Heart right ventricle (tissue), 16 donors: ENCODE measurements around the gene RABGAP1. TPM values are rescaled to one million over a fixed set of nuclear protein-coding genes. Genes with fewer than 3 reads are reported as not detected.
A peak's percentile ranks its signal among the peaks of the same experiment; 100 is the strongest.

Source experiments
- ATAC-seq, 8 donors: fragments of 200-7000 bp; cut with Tn5 transposase; one replicate each; pipeline ENCODE4 v1.9.1; 2020; ENCODE audit warnings: mild to moderate bottlenecking in 8 of 8, moderate library complexity in 8 of 8, moderate number of reproducible peaks in 1 of 8
- DNase-seq, 2 donors: peaks; one replicate each; pipeline ENCODE4 v3.0.0-alpha.2; 2020
- H3K27ac ChIP-seq, 10 donors: fragments of 200-600 bp; sonication (generic) in 2 of 10; one replicate each; pipeline versions ENCODE4 v1.5.0 to v1.8.0; 2020 to 2022; ENCODE audit warnings: mild to moderate bottlenecking in 3 of 10
- H3K27me3 ChIP-seq, 7 donors: fragments of 200-600 bp; one replicate each; pipeline ENCODE4 v1.8.0; 2021 to 2022; ENCODE audit warnings: mild to moderate bottlenecking in 2 of 7
- H3K36me3 ChIP-seq, 9 donors: fragments of 200-600 bp; sonication (generic) in 1 of 9; one replicate each; pipeline versions ENCODE4 v1.5.0 to v1.8.0; 2020 to 2022; ENCODE audit warnings: mild to moderate bottlenecking in 2 of 9
- H3K4me1 ChIP-seq, 9 donors: fragments of 200-600 bp; sonication (generic) in 1 of 9; one replicate each; pipeline versions ENCODE4 v1.5.0 to v1.8.0; 2020 to 2022; ENCODE audit warnings: mild to moderate bottlenecking in 4 of 9
- H3K4me3 ChIP-seq, 10 donors: fragments of 200-600 bp; sonication (generic) in 2 of 10; one replicate each; pipeline versions ENCODE4 v1.5.0 to v1.8.0; 2020 to 2022; ENCODE audit warnings: mild to moderate bottlenecking in 7 of 10, moderate library complexity in 2 of 10
- H3K9me3 ChIP-seq, 11 donors: fragments of 200-600 bp in 10 of 11; sonication (generic) in 2 of 11; one replicate each; pipeline versions ENCODE4 v1.5.0 to v1.8.0; 2013 to 2022; ENCODE audit warnings: mild to moderate bottlenecking in 2 of 11, control low read depth in 1 of 11, moderate library complexity in 1 of 11
- WGBS, 2 donors: extraction: QIAGEN DNeasy Blood & Tissue Kit; methylation state at CpG; one replicate each; pipeline ENCODE4 v1.1.7; 2013; ENCODE audit warnings: inconsistent platforms in 1 of 2; 5-methylcytosine and 5-hydroxymethylcytosine counted together
- intact Hi-C, 10 donors: fragments of 100-400 bp; cut with DNase I; formaldehyde crosslinking; loops; one replicate each; pipeline versions ENCODE4 v1.11.1 to v1.14.2; 2022
- polyA plus RNA-seq, 2 donors: library from polyadenylated mRNA; stranded (reverse); fragments of 200-250 nt; gene quantifications; one replicate each; pipeline ENCODE4 v1.2.3, GENCODE V29; 2013
- total RNA-seq, 10 donors: library from RNA; stranded (reverse); fragmentation: NEBNext Ultra II Directional in 3 of 10; extraction: Animal tissue kit (Norgen Biotek cat#: 25700) in 3 of 10; gene quantifications; one replicate each; pipeline versions ENCODE4 v1.2.1 to v1.2.4, GENCODE V29; 2021 to 2023
- TF ChIP-seq, protein P1 (sequence below), 9 donors: fragments of 200-600 bp; sonication (generic) in 2 of 9; IDR thresholded peaks; one replicate each; pipeline versions ENCODE4 v1.5.0 to v1.8.0; 2021 to 2022; ENCODE audit warnings: antibody characterized with exemption in 9 of 9, mild to moderate bottlenecking in 5 of 9, moderate library complexity in 1 of 9
- donor health status: Arrhythmogenic right ventricular cardiomyopathy.
- donor health status: ischemic (EF 13 %, LVEDD 7.1; RV severe dilation, severe dysfunction).
- donor health status: healthy with polysubstance abuse.
- donor health status: DM: no; HTN: yes; CAD: no.
- donor health status: DM: no; HTN: no; CAD: no.
- donor health status: ischemic (EF 25% LVEDD 6.9; RV normal size, moderate dysfunction).
- donor health status: ischemic (EF 25% LVEDD 5.7; RV mildly dilated, moderate dysfunction).
- donor health status: healthy.
- donor health status: DM: yes; HTN: yes; CAD: no.
- donor health status: Ischemic cardiomyopathy.
- donor health status: ischemic (EF 35%, LVEDD 5.7; RV mildly dilated, moderate dysfunction).
- donor health status: nonischemic (EF 11% LVEDD 7.7; RV severe dilation, severe dysfunction).
- donor health status: DM: yes; HTN: yes; CAD: no.
- donor health status: PGD.
- donor health status: ischemic (EF 29% LVEDD 5.4; RV normal size, mild dysfunction).
- donor health status: nonischemic (EF 23%, LVEDD 6.1; RV moderate dilation, normal function).

The RABGAP1 gene
- total and polyA plus RNA-seq, 12 donors, result 9.3 to 62.3 (median 45.8) TPM

DNA sequence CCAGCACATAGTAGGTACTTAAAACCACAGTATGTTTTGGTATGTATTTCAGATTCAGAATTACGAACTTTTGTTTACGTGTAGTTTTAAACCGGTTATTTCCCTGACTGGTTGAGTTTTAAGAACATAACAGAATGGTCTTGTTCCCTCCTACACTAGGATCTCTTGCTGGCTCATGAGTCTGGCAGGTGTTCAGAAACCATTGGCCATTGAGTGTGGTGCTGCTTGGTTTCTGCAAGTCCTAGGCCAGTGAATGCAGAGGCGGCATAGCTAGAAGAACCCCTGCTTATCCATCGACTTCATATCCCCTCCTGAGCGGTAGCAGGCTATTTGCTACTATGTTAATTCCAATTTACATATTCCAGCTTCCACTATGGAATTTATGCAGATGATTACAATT, 158.2 kb downstream of the RABGAP1 start:
- H3K27ac ChIP-seq, result no peak overlapping the region
- no peaks in the 10 kb centered on the region for H3K9me3 ChIP-seq
- DNase-seq (no peak), ATAC-seq (no peak)
- intact Hi-C loops, result no loop called here
- peaks cover 0 to 8% (median 0%) of the 10 kb centered on the region in 9 donors for H3K4me1 ChIP-seq
- H3K4me3 ChIP-seq, result no peak overlapping the region
- no peaks in the 10 kb centered on the region for H3K27me3 ChIP-seq
- TF ChIP-seq, protein P1, sequence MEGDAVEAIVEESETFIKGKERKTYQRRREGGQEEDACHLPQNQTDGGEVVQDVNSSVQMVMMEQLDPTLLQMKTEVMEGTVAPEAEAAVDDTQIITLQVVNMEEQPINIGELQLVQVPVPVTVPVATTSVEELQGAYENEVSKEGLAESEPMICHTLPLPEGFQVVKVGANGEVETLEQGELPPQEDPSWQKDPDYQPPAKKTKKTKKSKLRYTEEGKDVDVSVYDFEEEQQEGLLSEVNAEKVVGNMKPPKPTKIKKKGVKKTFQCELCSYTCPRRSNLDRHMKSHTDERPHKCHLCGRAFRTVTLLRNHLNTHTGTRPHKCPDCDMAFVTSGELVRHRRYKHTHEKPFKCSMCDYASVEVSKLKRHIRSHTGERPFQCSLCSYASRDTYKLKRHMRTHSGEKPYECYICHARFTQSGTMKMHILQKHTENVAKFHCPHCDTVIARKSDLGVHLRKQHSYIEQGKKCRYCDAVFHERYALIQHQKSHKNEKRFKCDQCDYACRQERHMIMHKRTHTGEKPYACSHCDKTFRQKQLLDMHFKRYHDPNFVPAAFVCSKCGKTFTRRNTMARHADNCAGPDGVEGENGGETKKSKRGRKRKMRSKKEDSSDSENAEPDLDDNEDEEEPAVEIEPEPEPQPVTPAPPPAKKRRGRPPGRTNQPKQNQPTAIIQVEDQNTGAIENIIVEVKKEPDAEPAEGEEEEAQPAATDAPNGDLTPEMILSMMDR (IDR thresholded peaks at IDR 0.05), result no peak
- 95 to 97% methylated on average over 6 of the region's 6 CpGs for WGBS, 2 donors
- peaks cover 0 to 99% (median 50%) of the 10 kb centered on the region in 9 donors for H3K36me3 ChIP-seq

DNA sequence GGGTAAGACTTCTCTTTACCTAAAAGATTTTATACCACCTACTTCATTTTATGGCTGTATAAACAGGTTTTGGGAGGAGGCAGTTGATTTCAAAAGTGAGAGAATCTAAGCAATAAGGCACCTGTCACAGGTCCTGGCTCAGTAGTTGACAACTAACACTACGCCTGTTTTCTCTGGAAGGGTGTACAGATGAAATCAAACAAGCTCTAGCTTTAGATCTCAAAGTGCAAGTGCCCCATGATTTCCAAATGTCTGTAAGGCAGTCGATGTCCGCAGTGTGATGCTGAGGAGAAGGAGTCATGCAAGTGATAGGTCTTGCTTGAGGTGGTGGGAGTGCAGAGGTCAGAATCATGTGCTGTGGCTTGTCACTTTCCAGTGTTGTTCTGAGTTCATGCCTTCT, 158.7 kb downstream of the RABGAP1 start:
- Histone ChIP-seq H3K27me3 (no peaks in the 10 kb centered on the region), H3K4me1 (peaks cover 0 to 8% (median 0%) of the 10 kb centered on the region in 9 donors), H3K9me3 (no peaks in the 10 kb centered on the region), H3K36me3 (peaks cover 0 to 99% (median 50%) of the 10 kb centered on the region in 9 donors), H3K27ac (no peak overlapping the region), H3K4me3 (no peak overlapping the region)
- WGBS, 2 donors, result 94% methylated on average over 3 of the region's 3 CpGs
- ATAC-seq, result no peak
- intact Hi-C loops, result no loop called here
- no peak for DNase-seq
- TF ChIP-seq, protein P1 (IDR thresholded peaks at IDR 0.05), result no peak

DNA sequence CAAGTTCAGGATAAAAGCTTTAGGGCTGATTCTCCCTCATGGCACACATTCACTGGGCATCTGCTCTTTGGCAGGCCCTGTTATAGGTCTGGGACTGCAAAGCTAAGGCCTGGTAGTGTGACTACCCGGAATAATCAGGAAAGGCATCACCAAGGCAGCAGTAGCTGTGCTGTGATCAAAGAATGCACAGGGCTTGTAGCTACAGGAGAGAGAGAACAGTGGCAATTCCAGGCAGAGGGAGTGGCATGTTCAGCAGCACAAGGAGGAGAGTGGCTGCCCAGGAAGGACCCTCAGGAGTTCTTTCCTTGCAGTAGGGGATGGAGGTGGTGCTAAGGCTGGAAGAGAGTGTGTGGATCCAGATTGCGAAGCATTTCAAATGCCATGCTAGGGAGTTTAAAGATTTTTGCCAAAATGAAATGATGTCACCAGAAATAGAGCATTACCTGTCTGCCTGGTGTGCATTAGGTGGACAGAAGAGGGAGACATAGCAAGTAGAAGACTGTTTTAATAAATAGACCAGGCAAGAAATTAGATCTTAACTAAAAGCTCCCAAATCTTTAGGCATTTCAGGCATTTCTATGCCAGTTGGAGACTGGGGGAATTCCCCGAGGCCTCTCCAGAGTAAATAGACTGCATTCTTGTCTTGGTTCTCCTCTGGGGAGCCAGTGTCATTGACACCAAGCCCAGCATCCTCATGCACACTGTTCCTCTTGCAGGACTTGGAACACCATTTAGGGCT, 161.7 kb downstream of the RABGAP1 start:
- no peaks in the 10 kb centered on the region for H3K27me3 ChIP-seq
- no peak overlapping the region for H3K4me3 ChIP-seq
- no peak overlapping the region for H3K27ac ChIP-seq
- H3K36me3 ChIP-seq, result peaks cover 0 to 99% (median 45%) of the 10 kb centered on the region in 9 donors
- TF ChIP-seq, protein P1 (IDR thresholded peaks at IDR 0.05), result peak in 6 of 9 donors; percentile 22 to 42 (median 30)
- DNase-seq (no peak), ATAC-seq (no peak)
- H3K4me1 ChIP-seq, result peaks cover 0 to 8% (median 0%) of the 10 kb centered on the region in 9 donors
- no peaks in the 10 kb centered on the region for H3K9me3 ChIP-seq
- intact Hi-C loops, result loop anchor here in 3 of 10 donors (5.0 to 10.0 kb wide), 3 partner anchors 242 to 250 kb away; no protein-coding TSS in a partner anchor
- 86 to 91% methylated on average over 3 of the region's 3 CpGs for WGBS, 2 donors

GRCh38 chr9:123104807-123105206, 164.0 kb downstream of the RABGAP1 start:
- 87 to 88% methylated on average over 7 of the region's 7 CpGs for WGBS, 2 donors
- Histone ChIP-seq H3K36me3 (peaks cover 0 to 99% (median 28%) of the 10 kb centered on the region in 9 donors), H3K9me3 (no peaks in the 10 kb centered on the region), H3K27ac (no peak overlapping the region), H3K27me3 (no peaks in the 10 kb centered on the region), H3K4me1 (peaks cover 0 to 8% (median 0%) of the 10 kb centered on the region in 9 donors), H3K4me3 (no peak overlapping the region)
- no peak for ATAC-seq
- DNase-seq, result no peak
- TF ChIP-seq, protein P1 (IDR thresholded peaks at IDR 0.05), result no peak
- intact Hi-C loops, result loop anchor here in 4 of 10 donors (5.0 to 10.0 kb wide), 3 partner anchors 240 to 247 kb away; no protein-coding TSS in a partner anchor
